ENCODE data around the gene HINT3. TPM values are rescaled to one million over a fixed set of nuclear protein-coding genes. Genes with fewer than 3 reads are reported as not detected.

HINT3 gene
- polyA plus RNA-seq, 1 donor (not counting 4 experiments of a cell fraction or from before 2014, with no cell fraction given) = 3.9 TPM

DNA sequence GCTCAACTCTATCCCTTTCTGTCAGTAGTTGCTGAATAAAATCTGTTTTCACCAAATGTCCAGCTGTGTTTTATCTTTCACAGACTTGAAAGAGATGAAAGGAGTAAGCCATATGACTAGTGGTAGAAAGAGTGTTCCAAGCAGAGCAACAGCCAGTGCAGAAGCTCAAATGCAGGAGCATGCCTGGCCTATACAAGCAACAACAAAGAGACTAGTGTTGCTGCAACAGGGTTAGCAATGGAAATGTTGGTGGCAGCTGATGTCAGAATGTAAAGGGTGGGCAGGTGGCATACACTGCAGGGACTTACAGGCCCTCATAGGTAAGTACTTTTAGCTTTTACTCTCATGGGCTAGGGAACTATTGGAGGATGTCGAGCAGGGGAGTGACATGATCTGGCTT lies 5.2 kb upstream of the HINT3 start:
- dilution Hi-C loops (cut with MboI; ENCODE audit: extremely low pct_ligation_motif_present, low sequenced_read_pairs) = no loop called here
- no peak for TF ChIP-seq EZH2 (IDR thresholded peaks at IDR 0.05; ENCODE audit: low read length)
- TF ChIP-seq, protein P1, sequence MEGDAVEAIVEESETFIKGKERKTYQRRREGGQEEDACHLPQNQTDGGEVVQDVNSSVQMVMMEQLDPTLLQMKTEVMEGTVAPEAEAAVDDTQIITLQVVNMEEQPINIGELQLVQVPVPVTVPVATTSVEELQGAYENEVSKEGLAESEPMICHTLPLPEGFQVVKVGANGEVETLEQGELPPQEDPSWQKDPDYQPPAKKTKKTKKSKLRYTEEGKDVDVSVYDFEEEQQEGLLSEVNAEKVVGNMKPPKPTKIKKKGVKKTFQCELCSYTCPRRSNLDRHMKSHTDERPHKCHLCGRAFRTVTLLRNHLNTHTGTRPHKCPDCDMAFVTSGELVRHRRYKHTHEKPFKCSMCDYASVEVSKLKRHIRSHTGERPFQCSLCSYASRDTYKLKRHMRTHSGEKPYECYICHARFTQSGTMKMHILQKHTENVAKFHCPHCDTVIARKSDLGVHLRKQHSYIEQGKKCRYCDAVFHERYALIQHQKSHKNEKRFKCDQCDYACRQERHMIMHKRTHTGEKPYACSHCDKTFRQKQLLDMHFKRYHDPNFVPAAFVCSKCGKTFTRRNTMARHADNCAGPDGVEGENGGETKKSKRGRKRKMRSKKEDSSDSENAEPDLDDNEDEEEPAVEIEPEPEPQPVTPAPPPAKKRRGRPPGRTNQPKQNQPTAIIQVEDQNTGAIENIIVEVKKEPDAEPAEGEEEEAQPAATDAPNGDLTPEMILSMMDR (optimal IDR thresholded peaks at IDR 0.05 in 1 of 3, IDR thresholded peaks at IDR 0.05 in 1 of 3, conservative IDR thresholded peaks at IDR 0.05 in 1 of 3; ENCODE audit: extremely low read depth in 1 of 3, insufficient read depth in 2 of 3, low read length in 3 of 3) = no peak
- Histone ChIP-seq H3K79me2 (ENCODE audit: control insufficient read depth, insufficient read depth, low read length) (no peaks in the 10 kb centered on the region), H3K27me3 (ENCODE audit: control insufficient read depth, extremely low read depth, insufficient read depth, low read length) (no peaks in the 10 kb centered on the region), H3K9ac (ENCODE audit: control insufficient read depth, extremely low read depth, insufficient read depth, low read length) (no peak overlapping the region), H3K4me1 (ENCODE audit: control insufficient read depth, extremely low read depth, insufficient read depth, low read length) (peaks cover 40% of the 10 kb centered on the region), H4K20me1 (ENCODE audit: control insufficient read depth, extremely low read depth, insufficient read depth, low read length) (no peaks in the 10 kb centered on the region), H3K27ac (ENCODE audit: control insufficient read depth, insufficient read depth, low read length) (no peak overlapping the region), H3K36me3 (ENCODE audit: control insufficient read depth in 2 of 2, extremely low read depth in 1 of 2, insufficient read depth in 2 of 2, low read length in 2 of 2) (no peaks in the 10 kb centered on the region), H3K9me1 (ENCODE audit: control insufficient read depth, extremely low read depth, insufficient read depth, low read length) (no peaks in the 10 kb centered on the region), H2AFZ (ENCODE audit: control insufficient read depth, low read length) (no peak overlapping the region), H3K4me3 (ENCODE audit: control insufficient read depth in 2 of 3, extremely low read depth in 1 of 3, insufficient read depth in 2 of 3, low read depth in 1 of 3, low read length in 3 of 3) (no peak overlapping the region), H3K9me3 (ENCODE audit: control insufficient read depth, low read depth, low read length) (no peaks in the 10 kb centered on the region), H3K4me2 (ENCODE audit: control insufficient read depth, extremely low read depth, insufficient read depth, low read depth, low read length) (no peak overlapping the region)
- DNase-seq (ENCODE audit: low read depth, low spot score) (no peak), FAIRE-seq (no peak)

DNA sequence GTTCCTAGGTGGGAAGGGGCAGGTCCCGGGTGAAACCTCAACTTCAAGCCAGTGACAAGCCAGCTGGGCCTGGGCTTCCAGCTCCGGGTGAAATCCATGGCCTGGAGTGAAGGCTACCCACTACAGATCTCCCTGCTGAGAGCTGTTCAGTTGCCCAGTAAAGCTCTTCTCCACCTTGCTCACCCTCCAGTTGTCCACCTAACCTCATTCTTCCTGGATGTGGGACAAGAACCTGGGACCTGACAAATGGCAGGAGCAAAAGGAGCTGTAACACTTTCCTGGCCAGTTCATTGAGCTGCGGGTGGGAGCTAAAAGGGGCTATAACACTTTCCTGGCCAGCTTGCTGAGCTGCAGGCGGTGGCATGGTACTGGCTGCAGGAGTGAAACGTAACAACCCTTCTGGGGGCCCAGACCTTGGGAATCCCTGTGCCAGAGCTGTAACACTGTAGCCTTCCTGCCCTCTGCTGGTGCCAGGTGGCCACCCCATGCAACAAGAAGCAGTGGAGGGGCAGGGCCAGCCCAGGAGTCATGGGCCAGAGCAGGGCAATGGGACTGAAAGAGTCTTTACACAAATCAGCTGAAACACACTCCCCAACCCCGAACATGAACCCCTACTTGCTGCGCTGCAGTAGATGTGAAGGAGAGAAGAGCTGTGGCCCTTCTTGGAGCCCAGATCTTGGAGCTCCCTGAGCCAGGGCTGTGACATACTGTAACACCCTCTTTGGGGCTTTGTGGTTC lies 3.6 kb upstream of the HINT3 start:
- dilution Hi-C loops (cut with MboI; ENCODE audit: extremely low pct_ligation_motif_present, low sequenced_read_pairs) = no loop called here
- H3K9ac ChIP-seq (ENCODE audit: control insufficient read depth, extremely low read depth, insufficient read depth, low read length) = no peak overlapping the region
- H3K9me3 ChIP-seq (ENCODE audit: control insufficient read depth, low read depth, low read length) = no peaks in the 10 kb centered on the region
- no peak overlapping the region for H3K4me2 ChIP-seq (ENCODE audit: control insufficient read depth, extremely low read depth, insufficient read depth, low read depth, low read length)
- no peak for FAIRE-seq
- H4K20me1 ChIP-seq (ENCODE audit: control insufficient read depth, extremely low read depth, insufficient read depth, low read length) = no peaks in the 10 kb centered on the region
- DNase-seq (ENCODE audit: low read depth, low spot score) = no peak
- no peak overlapping the region for H3K4me3 ChIP-seq (ENCODE audit: control insufficient read depth in 2 of 3, extremely low read depth in 1 of 3, insufficient read depth in 2 of 3, low read depth in 1 of 3, low read length in 3 of 3)
- no peak overlapping the region for H3K27ac ChIP-seq (ENCODE audit: control insufficient read depth, insufficient read depth, low read length)
- no peaks in the 10 kb centered on the region for H3K27me3 ChIP-seq (ENCODE audit: control insufficient read depth, extremely low read depth, insufficient read depth, low read length)
- no peaks in the 10 kb centered on the region for H3K36me3 ChIP-seq (ENCODE audit: control insufficient read depth in 2 of 2, extremely low read depth in 1 of 2, insufficient read depth in 2 of 2, low read length in 2 of 2)
- H2AFZ ChIP-seq (ENCODE audit: control insufficient read depth, low read length) = no peak overlapping the region
- H3K4me1 ChIP-seq (ENCODE audit: control insufficient read depth, extremely low read depth, insufficient read depth, low read length) = peaks cover 28% of the 10 kb centered on the region
- no peak for TF ChIP-seq EZH2 (IDR thresholded peaks at IDR 0.05; ENCODE audit: low read length)
- TF ChIP-seq, protein P1 (optimal IDR thresholded peaks at IDR 0.05 in 1 of 3, IDR thresholded peaks at IDR 0.05 in 1 of 3, conservative IDR thresholded peaks at IDR 0.05 in 1 of 3; ENCODE audit: extremely low read depth in 1 of 3, insufficient read depth in 2 of 3, low read length in 3 of 3) = peak; percentile 38 to 78 (median 62)
- no peaks in the 10 kb centered on the region for H3K79me2 ChIP-seq (ENCODE audit: control insufficient read depth, insufficient read depth, low read length)
- no peaks in the 10 kb centered on the region for H3K9me1 ChIP-seq (ENCODE audit: control insufficient read depth, extremely low read depth, insufficient read depth, low read length)

Measured in keratinocyte (primary cell).